ENCODE results near the gene MED22.
A peak's percentile ranks its signal among the peaks of the same experiment; 100 is the strongest.

Gene MED22

DNA sequence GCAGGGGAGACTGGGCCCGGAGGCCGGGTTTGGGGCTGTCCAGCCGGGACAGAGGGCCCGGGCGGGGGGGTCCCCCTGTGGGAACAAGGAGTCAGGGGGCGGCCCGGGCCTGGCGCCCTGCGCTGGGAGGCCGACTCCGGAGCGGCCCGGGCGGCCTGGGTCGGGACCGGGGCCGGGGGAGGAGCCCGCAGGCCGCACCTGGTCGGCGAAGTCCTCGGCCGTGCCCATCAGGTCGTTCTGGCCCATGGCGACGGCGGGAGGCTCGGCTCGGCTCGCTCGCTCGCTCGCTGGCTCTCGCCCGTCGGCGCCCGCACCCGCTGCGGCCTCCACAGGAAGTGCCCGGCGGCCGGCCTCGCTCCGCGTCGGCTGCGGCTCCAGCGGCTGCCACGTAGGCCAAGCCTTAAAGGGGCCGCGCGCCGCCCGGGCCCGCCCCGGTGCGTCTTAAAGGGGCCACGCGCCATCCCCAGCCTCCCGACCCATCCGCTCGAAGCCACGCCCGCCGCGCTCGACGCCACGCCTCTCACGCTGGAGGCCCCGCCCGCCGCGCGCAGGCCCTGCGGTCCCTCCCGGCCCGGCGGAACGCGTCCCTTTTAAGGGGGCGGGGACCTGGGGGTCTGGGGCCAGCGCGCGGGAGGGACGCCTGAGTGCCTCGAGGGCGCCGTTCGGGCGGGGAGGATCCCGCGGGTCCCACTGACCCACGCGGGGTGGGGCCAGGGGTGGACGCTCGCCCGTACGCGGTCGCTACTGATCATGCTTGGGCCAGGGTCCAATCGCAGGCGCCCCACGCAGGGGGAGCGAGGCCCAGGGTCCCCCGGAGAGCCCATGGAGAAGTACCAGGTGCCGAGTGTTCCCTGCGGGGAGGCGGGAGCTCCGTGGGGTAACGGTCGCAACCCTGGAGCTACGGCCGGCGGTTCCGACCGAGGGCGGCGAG lies 28.1 kb upstream of the MED22 start, which contains the start of the genes STKLD1 and SURF4:
Gene STKLD1 (plus strand): TSS at position 643 of the 931 bp plus-strand sequence. CDS start 108 bp downstream, at position 751.
Gene SURF4 (minus strand): TSS at position 337 of the 931 bp plus-strand sequence. CDS start 91 bp downstream, at position 246.
- DNase-seq: peak; percentile 96

DNA sequence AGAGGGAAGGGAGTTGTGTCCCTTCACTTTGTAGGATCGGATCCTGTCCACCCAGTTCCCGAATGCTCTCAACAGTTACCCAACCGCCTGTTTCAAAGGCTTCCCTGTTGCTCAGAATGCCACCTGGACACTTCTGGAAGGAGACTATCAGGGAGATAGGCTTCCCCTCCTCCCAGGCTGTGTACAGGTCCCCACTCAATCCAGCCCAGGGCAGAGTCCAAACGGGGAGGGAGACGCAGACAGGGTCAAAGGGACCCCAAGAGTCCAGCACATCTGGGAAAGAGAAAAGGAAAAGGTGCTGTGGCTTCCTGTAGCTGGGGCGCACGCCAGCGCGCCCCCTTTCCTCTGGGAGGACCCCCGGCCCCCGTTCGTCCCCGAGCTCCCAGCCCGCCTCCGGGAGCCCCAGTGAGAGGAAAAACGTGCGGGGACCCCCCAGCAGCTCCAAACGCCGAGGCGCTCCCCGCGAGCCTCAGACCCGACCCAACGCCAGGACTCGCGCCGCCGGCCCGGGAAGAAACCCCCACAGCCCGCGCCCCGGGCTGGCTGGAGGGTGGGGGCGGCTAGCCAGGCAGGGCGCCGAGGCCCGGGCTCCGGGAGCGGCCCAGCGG lies 27.3 kb upstream of the MED22 start:
- DNase-seq: no peak

DNA sequence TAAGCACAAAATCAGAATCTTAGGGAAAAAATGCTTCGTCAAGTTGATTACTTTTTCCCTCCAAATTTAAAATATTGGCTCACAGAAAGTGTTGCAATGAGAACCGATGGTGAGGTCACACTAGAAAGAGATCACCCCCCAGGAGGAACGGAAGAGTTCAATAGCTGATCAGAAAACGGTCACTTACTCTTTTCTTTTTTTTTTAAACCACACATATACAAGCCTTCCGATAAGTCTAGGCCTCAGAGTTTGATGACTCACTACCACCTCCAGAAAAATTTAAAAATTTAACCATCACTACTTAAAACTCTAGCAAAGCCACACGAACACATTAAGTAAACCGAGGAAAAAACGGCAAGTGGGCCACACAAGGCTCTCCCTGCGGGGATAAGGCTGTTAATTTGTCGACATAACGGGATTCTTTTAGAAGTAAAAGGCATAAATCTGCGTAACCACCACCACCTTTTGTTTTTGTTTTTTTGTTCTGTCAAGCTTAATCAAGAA lies 26.7 kb upstream of the MED22 start:
- DNase-seq: no peak

DNA sequence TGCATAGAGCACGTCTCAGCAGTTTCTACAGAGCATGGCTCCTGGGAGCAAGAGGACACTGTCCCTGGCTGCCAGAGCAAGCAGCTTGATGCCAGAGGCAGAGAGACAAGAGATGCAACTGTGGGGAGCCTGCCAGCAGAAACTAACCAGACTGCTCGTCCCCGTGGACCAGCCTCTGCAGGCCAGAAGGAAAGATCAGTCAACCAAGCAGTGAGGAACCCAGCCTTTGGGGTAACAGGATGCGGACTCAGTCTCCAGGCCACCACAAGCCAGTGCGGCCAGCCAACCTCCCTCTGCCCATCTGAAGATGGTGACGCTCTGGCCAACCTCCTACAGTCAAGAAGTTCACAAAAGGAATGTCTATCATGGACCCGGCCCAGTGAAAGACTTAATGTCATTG lies 24.2 kb upstream of the MED22 start:
- no peak for DNase-seq

DNA sequence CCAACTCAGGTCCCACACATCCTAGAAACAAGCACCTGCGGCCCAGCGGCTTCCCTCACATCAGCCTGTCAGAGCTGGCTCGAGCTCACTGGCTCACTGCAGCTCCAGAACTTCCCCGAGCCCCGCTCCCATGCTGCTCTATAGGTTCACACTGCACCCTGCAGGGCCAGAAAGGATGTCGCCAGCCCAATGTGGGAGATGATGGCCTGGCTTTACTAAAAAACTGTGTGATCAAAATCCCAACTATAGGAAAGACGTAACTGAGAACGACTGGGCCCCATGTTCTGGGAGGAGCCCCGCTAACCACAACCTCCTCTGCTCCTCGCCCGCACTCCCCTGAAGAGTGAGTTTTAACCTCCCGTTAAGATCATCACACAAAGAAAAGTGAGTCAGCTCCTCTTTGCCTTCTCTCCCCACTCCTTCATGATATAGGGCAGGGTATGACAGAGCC lies 23.4 kb upstream of the MED22 start:
- peak; percentile 74 for DNase-seq

DNA sequence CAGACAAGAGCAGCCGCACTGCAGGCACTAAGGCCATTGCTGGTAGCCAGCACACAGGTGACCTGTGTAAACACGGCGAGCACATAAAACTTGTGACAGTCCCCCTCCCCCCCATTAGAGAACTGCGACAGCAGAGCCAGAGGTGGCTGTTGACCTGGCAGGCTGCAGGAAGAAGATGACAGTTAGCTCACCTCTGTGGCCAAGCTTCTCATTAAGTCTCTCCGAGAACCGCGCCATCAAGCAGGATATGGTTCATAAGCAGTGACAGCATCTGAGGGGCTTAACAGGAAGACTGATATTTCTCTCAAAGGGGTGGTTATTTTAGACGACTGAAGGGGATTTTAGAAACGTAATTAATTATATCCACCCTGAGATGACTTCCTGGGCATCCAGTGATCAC lies 22.8 kb upstream of the MED22 start:
- no peak for DNase-seq

DNA sequence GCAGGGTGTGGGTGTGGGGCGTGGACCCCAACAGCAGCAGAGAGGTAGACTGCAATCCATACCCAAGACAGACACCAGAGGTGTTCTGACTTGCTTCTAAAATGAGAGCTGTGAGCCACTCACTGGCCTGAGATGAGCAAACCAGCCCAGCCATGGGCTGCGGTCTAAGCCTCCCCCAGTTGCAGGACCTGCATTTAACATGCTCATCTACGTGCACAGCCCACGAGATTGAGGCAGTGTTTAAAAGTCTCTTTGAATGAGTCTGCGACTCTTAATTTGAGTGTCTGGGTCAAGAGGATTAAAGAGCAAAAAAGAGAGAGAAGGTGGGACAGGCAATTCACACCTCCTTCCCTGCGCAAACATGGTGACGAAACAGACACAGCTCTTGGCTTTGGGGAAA lies 22.0 kb upstream of the MED22 start:
- DNase-seq: no peak

DNA sequence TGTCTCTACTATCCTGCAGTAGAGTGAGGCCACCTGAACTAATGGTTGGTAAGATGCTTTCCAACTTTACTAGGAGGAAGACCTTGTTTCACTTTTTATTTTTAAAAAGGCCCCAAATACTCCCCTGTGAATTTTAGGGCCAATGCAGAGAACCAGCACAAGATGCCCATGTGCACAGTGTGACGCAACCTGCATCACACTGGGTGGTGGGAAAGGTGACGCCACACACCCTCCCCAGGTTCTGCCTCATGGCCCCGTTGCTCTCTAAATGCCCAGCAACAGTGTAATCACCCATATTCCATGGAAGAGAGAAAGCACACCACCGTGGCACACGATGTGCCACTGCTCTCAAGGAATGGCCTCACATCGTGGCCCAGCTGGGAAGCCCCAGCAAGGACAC lies 21.5 kb upstream of the MED22 start:
- DNase-seq: no peak

DNA sequence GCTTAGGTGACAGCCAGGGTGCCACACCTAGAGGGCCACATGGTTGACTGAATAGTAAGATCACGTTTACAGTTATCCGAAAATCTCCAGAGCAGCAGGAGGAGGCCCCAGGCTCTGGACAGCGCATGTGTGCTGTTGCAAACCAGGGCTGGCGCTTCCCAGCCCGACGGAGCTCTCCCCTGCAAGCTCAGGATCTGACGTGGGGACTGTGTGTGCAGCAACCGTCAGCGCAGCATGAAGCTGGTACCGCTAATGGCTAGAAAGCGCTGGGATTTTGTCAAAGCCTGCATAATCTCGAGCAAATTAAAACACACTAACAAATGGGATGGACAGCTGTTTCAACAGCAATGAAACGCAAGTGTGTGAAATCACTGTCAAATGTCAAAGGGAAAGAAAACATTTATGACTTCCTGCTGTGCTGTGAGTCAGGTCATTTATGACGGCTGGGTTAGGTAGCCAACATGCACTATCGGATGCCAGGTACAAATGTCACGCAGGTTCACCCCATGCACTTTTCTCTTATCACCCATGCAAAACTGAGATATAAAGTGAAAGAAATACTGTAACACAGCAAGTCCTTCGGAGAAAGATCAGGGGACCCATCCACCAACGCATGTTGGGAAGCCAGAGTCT lies 20.4 kb upstream of the MED22 start:
- DNase-seq: no peak

DNA sequence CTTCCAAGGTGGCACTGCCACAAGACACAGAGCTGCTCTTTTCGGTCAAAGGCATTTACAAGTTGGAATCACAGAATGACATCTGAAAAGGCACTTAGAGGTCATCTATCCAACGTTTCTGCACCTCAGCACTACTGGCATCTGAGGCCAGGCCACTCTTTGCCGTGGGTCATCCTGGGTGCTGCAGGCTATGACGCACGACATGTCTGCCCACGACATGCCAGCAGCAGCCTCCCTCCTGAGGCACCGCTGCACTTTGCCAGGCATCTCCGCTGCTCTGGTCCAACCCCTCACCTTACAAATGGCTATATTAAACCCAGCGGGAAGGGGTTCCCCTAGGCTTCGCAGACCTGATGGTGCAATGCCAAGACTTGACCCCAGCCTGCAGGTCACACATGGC lies 19.8 kb upstream of the MED22 start:
- DNase-seq: no peak

DNA sequence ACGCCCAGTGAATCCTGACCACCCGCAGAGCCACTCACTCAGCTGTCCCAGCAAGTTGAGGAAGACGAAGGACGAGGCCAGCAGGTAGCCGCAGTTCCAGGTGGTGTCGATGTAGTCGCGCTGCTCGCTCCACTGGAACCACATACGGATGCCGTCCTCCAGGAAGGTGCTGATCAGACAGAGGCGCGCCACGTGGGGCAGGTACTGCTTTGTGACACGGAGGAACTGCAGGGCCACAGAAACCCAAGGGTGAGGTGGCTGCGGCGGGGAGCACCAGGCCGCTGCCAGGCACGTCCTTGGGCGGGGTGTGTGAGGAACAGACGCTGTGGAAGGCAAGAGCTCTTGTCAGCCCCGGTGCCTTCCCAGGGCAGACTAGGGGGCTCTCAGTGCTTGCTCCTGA lies 19.3 kb upstream of the MED22 start:
- DNase-seq: no peak

DNA sequence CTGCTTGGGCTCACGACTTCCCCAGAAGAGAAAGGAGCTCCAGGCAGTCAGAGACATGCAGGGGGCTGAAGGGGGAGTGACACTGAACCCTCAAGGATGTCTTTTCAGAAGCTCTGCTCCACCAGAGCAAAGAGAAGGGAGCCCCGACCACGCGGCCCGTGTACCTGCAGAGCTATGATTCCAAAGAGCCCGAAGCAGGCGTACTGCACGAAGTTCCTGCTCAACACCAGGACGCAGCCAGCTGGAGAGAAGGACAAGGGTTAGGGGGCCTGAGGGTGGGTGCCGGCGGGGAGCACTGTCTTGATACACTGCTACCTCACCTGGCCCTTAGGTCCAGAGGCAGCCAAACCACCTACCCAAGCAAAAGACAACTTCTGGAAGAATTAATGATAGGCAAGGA lies 18.5 kb upstream of the MED22 start:
- DNase-seq: no peak

DNA sequence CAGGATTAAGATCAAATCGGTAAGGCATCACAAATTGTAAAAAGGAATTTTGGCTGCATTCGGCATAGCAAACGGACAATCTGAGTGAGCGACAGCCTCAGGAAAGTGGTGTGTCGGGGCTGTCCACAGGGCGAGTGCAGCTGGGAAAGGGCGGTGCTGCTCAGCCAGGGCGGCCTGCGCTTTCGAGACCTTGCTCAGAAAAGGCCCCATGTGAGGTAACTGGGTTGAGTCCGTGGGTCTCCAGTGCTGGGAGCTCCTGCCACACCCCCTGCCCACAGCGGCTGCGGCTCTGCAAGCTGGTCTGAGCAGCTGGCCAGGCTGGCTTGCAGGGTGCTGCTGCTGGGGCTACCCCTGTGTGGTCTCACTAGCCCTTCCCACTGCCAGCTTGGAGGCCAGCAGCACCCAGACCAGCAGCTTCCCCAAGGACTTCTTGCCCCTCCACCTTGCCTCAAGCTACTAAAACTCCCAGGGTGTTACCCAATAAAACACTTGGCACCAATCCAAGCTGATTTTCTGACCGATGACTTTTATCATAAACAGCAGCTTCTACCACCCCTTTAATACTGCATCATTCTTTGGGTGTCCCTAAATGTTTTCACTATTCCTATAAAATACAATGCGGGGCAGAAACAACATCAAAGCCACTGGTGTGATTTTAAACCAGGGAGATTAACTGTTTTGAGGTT lies 14.6 kb upstream of the MED22 start:
- DNase-seq: no peak

DNA sequence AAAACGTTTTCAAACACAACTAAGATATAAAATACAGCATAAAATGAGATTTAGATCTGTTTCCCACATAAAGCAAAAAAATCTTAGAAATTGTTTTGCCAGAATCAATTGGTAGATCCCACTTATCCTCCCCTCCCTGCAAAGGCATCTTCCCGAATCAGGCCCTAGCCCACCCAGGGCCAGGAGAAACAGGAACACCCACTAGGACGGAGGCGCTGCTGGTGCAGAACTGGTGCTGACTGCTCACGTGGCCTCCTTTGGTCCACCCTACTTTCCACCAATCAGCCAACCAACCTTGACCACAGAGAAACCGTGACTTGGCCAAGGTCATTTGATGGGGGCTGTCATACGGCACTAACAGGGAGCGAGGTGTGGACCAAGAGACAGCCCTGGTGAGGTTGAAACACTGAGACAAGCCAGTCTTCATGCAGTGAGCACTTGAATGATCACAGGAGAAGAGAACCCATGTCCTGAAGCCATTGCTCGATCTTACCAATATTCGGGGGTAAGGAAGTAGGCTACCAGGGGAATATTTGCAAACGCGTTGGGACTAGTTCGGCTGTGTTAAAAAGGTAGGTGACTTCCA lies 13.7 kb upstream of the MED22 start:
- DNase-seq: no peak

DNA sequence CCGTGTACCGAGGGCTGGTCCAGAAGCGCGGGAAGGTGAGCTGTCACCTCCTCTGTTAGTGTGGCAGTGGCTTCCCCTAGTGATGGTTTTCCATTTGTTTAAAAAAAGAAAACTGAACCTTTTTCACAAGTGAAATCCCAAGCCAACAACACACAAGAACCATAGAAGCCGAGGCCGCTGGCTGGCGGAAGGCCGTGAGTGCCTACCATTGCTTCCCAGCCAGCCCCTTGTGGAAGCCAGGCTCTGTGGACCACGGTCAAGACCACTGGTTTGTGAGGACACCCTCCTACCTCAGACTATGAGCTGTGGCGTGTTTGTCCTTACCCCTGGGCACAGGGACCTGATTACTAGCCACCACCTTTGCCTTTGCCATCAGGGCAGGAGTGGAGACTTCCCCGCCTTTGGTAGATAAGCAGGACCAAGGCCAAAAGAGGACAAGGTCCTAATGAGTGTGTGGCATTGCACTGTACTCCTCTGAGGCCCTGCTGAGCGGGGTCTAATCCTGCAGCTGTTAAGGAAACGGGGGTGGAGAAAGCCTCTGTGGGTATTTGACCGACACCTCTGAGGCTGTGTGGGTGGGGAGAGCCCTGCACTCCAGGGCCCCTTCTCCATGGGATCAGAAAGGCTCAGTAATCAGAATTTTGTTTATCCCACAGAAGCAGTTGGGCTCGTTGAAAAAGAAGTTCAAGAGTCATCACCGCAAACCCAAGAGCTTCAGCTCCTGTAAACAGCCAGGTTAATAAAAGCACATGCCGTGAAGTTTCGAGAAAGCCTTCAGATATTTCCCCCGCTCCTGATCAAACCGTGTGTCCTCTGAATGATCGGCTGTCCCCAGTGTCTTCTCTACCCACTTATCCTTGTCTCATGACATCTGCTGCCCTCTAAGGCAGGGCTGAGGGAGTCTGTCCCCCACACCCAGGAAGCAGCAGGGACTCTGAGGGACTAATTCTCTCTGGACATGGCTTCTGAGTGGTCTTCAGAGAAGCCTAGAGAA lies 12.8 kb upstream of the MED22 start:
- DNase-seq: no peak

DNA sequence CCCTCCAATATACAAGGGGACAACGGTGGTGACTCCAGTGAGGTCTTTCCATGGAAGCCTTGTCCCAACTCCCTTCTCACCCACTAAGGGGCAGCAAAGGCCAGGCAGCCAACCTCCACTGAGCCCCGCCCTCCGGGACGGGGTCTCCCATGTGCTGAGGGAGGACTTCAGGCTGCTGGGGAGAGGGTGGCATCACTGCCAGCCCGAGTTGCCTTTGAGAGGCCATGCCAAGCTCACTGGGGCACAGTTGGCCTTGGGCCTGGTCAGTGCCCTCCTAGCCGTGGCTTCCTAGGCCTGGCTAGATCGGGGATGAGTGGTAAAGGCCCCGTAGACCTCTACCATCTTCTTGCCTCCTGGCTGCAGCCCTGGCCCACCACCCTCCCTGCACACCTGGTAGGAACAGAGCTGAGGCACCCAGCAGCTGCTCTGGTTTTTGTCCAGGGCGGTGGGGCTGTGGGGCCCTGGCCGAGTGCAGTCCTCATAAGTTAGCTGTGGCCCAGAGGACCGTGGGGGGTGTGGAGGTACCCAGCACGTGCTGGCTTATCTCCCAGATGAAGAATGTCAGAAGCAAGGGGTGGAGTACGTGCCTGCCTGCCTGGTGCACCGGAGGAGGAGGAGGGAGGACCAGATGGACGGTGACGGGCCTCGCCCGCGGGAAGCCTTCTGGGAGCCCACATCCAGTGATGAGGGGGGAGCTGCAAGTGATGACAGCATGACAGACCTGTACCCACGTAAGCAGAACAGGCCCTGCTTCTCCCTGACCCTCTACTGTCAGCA lies 11.7 kb upstream of the MED22 start:
- peak; percentile 37 for DNase-seq

DNA sequence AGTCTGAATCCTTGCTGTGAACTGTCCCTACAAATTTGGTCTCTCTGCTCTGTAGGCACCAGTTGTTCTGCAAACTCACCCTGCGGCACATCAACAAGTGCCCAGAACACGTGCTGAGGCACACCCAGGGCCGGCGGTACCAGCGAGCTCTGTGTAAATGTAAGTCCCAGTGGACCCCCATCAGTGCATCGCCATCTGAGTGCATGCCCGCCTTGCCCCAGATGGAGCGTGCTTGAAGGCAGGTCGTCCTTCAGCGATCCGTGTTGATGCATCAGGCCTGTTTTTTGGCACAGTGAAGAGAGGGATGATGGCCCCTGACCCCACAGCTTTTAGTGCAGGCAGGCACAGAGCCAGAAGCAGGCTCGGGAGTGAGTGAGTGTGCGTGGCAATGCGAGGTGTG lies 9.7 kb upstream of the MED22 start:
- DNase-seq: no peak

DNA sequence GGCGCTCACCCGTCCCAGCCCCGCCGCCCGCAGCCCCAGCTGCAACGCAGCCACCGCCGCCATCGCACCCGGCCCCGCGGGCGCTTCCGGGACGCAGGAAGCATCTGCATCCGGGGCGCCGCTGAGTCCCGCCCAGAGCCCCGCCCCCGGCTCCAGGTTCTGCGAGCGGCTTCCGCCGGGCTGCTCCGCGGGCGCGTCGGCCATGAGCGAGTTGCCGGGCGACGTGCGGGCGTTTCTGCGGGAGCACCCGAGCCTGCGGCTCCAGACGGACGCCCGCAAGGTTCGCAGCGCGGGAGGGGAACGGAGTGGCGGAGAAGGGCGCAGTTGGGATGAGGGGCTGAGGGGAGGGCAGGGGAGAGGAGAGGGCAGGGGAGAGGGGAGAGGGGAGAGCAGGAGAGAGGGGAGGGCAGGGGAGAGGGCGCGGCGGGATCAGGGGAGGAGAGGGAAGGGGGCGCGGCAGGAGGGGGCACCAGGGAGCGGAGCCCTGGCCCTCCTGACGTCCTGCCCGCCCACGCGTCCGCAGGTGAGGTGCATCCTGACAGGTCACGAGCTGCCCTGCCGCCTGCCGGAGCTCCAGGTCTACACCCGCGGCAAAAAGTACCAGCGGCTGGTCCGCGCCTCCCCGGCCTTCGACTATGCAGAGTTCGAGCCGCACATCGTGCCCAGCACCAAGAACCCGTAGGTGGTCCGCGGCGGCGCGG lies 8.6 kb upstream of the MED22 start, which contains the start of the genes SURF1 and SURF2:
Gene SURF1 (minus strand): TSS at position 97 of the 701 bp plus-strand sequence. CDS start 34 bp downstream, at position 63.
Gene SURF2 (plus strand): TSS at position 160 of the 701 bp plus-strand sequence. CDS start 43 bp downstream, at position 203.
- DNase-seq: peak; percentile 95

DNA sequence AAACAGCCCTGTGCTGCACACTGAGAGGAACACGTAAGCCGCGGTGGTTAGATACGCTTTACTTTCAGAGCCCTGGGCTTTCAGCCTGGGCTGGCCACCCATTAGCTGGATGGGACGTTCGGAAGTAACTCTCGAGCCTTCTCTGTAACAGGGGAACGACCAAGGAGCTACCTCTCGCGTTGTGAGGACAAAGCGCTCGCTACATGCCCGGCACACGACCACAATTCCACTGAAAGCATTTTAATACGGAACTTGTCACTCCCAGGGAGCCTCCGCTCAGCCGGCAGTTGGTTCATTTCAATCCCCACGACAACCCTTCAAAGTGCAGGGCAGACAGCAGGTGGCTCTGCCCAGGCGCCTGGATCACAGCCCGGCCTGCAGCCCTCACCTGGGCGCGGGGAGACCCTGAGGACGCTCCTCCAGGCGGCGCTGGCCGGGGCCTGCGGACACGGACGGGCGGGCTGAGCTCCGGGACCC lies 8.0 kb upstream of the MED22 start:
- DNase-seq: no peak

Measured in stimulated activated CD4-positive, alpha-beta T cell treated with anti-CD3 and anti-CD28 coated beads, Interleukin-4, amount 100 ng/mL, for 1 hour (primary cell).